NCI-H187 (cell line): ENCODE data around the gene SERTAD2.
A peak's percentile ranks its signal among the peaks of the same experiment; 100 is the strongest.

Experiments
- DNase-seq, 2 experiments: peaks; one replicate each; lab custom pipeline; 2025; lab: John Stamatoyannopoulos, UW

Gene SERTAD2

GRCh38 chr2:64607381-64608304 is 46.1 kb downstream of the SERTAD2 start:
- no peak for DNase-seq

GRCh38 chr2:64606479-64607363 is 47.0 kb downstream of the SERTAD2 start:
- no peak for DNase-seq

- no peak for DNase-seq
Measured at GRCh38 chr2:64605991-64606478, 47.7 kb downstream of the SERTAD2 start.

- DNase-seq = no peak
Measured at GRCh38 chr2:64605026-64605471, 48.7 kb downstream of the SERTAD2 start.

- DNase-seq = no peak
Measured at GRCh38 chr2:64604155-64604554, 49.6 kb downstream of the SERTAD2 start.

GRCh38 chr2:64602436-64602835 is 51.3 kb downstream of the SERTAD2 start:
- no peak for DNase-seq

GRCh38 chr2:64601785-64602391 is 51.8 kb downstream of the SERTAD2 start:
- no peak for DNase-seq

GRCh38 chr2:64601034-64601754 is 52.5 kb downstream of the SERTAD2 start:
- no peak for DNase-seq

- no peak for DNase-seq
Measured at GRCh38 chr2:64599469-64599868, 54.2 kb downstream of the SERTAD2 start.

GRCh38 chr2:64598226-64598625 is 55.5 kb downstream of the SERTAD2 start:
- DNase-seq = no peak

- DNase-seq = peak in 1 of 2 experiments; percentile 40
Measured at GRCh38 chr2:64595397-64596176, 58.1 kb downstream of the SERTAD2 start.

- no peak for DNase-seq
Measured at GRCh38 chr2:64594226-64594989, 59.3 kb downstream of the SERTAD2 start.

GRCh38 chr2:64593035-64593655 is 60.6 kb downstream of the SERTAD2 start:
- DNase-seq = no peak

- DNase-seq = no peak
Measured at GRCh38 chr2:64591188-64591587, 62.5 kb downstream of the SERTAD2 start.

- DNase-seq = no peak
Measured at GRCh38 chr2:64587561-64587960, 66.2 kb downstream of the SERTAD2 start.

- DNase-seq = peak in 1 of 2 experiments; percentile 39
Measured at GRCh38 chr2:64586883-64587481, 66.7 kb downstream of the SERTAD2 start.

- DNase-seq = no peak
Measured at GRCh38 chr2:64586054-64586453, 67.7 kb downstream of the SERTAD2 start.

GRCh38 chr2:64582774-64583340 is 70.9 kb downstream of the SERTAD2 start:
- no peak for DNase-seq
